IgD-negative memory B cell (primary cell): ENCODE data around the gene ARHGAP22. TPM values are rescaled to one million over a fixed set of nuclear protein-coding genes. Genes with fewer than 3 reads are reported as not detected.

Source experiments
- H3K27ac Mint-ChIP-seq, 3 donors: one replicate each; pipeline ENCODE4 v1.8.0; 2020 to 2022; ENCODE audit warnings: mild to moderate bottlenecking in 3 of 3, mixed read lengths in 3 of 3, moderate library complexity in 1 of 3
- H3K27me3 Mint-ChIP-seq: one replicate; pipeline ENCODE4 v1.8.0; 2021; ENCODE audit warnings: mixed read lengths
- H3K36me3 Mint-ChIP-seq: one replicate; pipeline ENCODE4 v1.8.0; 2020; ENCODE audit warnings: mild to moderate bottlenecking, mixed read lengths
- H3K4me1 Mint-ChIP-seq, 3 donors: one replicate each; pipeline ENCODE4 v1.8.0; 2020 to 2022; ENCODE audit warnings: mixed read lengths in 3 of 3, mild to moderate bottlenecking in 1 of 3
- H3K4me3 Mint-ChIP-seq, 4 donors: one replicate each; pipeline ENCODE4 v1.8.0; 2020 to 2022; ENCODE audit warnings: mild to moderate bottlenecking in 4 of 4, mixed read lengths in 4 of 4, moderate library complexity in 3 of 4
- H3K9me3 Mint-ChIP-seq, 3 donors: one replicate each; pipeline ENCODE4 v1.8.0; 2020 to 2021; ENCODE audit warnings: mixed read lengths in 3 of 3, mild to moderate bottlenecking in 1 of 3
- polyA plus RNA-seq: library from polyadenylated mRNA; unstranded; fragments of 300-500 nt; fragmentation: Illumina TruSeq; gene quantifications from one replicate; pipeline ENCODE4 v1.2.3, GENCODE V29; 2021

Gene ARHGAP22
- polyA plus RNA-seq, 1 donor from 2014 or later = 0.64 TPM

DNA sequence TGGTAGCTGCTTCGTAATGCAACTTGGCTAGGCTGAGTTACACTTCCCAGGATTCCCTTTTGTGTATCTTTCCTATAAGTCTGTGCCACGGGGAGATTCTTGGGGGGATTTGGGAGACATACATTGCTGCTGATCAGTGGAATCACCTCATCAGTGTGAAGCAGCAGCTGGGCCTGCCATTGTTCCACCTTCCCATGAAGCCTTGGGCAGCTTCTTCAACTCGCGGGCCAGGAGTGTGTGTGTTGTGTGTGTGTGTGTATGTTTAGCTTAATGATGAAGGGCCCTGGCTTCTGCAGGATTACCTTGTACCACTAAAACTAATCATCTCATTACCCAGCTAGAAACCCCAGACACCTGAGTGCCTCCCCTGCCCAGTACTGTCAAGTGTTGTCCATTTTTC is 33.3 kb upstream of the ARHGAP22 start:
- Mint-ChIP-seq H3K27me3 (peaks cover 24% of the 10 kb centered on the region), H3K4me1 (peaks cover 26 to 37% (median 28%) of the 10 kb centered on the region in 3 donors), H3K4me3 (no peak overlapping the region), H3K27ac (peak overlapping the region in 1 of 3 donors; percentile 0), H3K36me3 (peaks cover 3% of the 10 kb centered on the region), H3K9me3 (peaks cover 0 to 13% (median 4%) of the 10 kb centered on the region in 3 donors)

DNA sequence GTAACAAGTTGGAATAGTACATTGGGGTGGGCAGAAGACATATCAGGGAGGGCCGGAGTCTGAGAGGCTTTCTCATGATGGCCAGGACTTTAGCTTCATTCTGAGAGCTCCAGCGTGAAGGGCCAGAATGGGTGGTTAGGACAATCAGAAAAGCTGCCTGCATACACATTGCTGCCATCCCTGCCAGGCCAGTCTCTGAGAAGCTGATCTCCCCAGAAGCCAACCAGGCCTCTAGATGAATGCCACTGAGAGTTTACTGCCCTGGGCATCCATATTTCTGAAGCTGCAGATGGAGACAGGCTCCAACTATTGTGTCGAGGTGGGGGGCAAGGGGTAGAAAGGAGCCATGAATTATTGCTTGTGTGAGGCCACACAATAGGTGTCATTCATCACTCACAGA is 32.0 kb upstream of the ARHGAP22 start:
- no peak overlapping the region for H3K27ac Mint-ChIP-seq
- H3K27me3 Mint-ChIP-seq = peaks cover 24% of the 10 kb centered on the region
- H3K4me1 Mint-ChIP-seq = peaks cover 27 to 37% (median 28%) of the 10 kb centered on the region in 3 donors

DNA sequence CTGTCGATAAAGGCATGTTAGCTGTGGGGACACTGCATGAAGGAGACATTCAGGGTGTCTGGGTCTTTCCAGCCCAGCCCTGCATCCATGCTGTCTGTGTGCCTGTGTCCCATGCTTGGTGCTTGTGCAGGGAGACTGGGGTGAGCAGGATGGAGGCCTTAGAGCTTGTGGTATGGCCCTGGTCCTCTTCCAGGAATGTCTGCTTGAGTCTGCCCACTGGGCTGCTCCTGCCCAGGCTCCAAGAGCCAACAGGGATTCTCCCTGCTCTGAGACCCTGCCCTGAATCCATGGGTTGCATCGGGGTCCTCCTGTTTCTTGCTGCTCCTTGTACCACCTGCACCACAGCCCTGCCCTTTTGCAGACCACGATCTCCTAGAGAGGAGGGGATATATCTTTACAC is 31.4 kb upstream of the ARHGAP22 start:
- Mint-ChIP-seq H3K9me3 (peaks cover 0 to 9% (median 3%) of the 10 kb centered on the region in 3 donors), H3K36me3 (no peaks in the 10 kb centered on the region), H3K27me3 (peaks cover 24% of the 10 kb centered on the region), H3K4me3 (peak overlapping the region in 1 of 4 donors; percentile 39), H3K27ac (no peak overlapping the region), H3K4me1 (peaks cover 27 to 37% (median 28%) of the 10 kb centered on the region in 3 donors)

More for the DNA sequence above, 32.0 kb upstream of the ARHGAP22 start:
- Mint-ChIP-seq H3K9me3 (peaks cover 0 to 13% (median 3%) of the 10 kb centered on the region in 3 donors), H3K36me3 (peaks cover 3% of the 10 kb centered on the region), H3K4me3 (no peak overlapping the region)

DNA sequence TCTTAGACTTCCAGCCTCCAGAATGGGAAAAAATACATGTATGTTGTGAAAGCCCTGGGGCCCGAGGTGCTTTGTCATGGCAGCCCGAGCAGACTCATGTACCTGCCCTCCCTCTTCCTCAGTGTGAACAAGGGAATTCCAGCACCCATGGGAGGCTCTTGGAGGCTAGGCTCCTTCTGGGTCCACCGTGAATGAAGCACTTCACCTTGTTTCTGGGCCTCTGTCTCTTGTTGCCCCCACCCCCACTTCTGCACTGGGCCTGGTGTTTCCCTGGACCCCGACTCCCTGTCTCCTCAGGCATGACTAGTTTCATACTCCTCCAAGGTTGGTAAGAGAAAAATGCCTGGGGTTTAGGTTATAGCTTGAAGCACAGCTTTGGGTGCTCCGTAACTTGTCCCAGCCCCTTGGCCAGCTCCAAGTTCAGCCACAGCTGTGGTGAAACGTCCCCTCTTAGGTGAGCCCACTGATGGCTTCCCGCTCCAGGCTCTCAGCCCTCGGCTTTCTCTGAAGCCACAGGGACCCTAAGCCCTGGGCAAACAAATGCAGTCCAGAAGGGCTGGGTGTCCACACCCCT is 30.2 kb upstream of the ARHGAP22 start:
- Mint-ChIP-seq H3K27ac (peak overlapping the region in 1 of 3 donors; percentile 55), H3K27me3 (peaks cover 24% of the 10 kb centered on the region), H3K9me3 (peaks cover 0 to 3% (median 2%) of the 10 kb centered on the region in 3 donors), H3K4me3 (peak overlapping the region in 2 of 4 donors; percentile 86 to 95), H3K36me3 (no peaks in the 10 kb centered on the region), H3K4me1 (peaks cover 27 to 37% (median 28%) of the 10 kb centered on the region in 3 donors)

DNA sequence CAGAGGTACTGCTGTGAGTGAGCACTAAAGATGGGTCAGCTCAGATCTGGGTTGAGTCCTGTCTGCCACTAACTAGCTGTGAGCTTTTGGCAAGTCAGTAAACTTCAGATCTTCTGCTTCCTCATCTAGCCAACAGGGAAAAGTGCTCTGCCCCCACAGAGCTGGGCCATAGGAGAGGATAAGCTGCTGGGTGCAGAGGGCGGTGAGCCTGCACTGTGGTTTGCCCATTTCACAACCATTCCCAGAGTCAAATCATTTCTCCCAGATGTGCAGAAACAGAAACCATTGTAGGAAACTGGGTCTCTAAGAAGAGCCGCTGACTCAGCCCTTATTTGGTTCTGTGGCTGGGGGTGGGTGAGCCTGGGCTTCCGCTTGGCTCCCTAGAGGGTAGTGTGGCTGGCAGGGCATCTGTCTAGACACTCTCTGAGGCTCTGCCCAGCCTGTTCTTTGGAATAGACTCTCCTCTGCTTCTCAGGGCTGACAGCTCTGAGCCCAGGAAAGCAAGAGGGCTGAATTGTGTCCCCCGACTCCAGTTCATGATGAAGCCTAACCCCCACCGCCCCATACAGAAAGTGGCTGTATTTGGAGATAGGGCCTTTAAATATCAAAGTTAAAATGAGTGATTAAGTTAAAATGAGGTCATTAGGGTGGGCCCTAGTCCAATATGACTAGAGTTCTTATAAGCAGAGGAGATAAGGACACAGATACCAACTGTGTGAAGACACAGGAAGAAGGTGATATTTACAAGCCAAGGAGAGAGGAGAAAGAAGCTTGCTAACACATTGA is 29.5 kb upstream of the ARHGAP22 start:
- peaks cover 27 to 33% (median 28%) of the 10 kb centered on the region in 3 donors for H3K4me1 Mint-ChIP-seq
- H3K4me3 Mint-ChIP-seq = peak overlapping the region; percentile 4 to 95 (median 54)
- no peaks in the 10 kb centered on the region for H3K36me3 Mint-ChIP-seq
- H3K27me3 Mint-ChIP-seq = peaks cover 18% of the 10 kb centered on the region
- peak overlapping the region in 2 of 3 donors; percentile 32 to 55 for H3K27ac Mint-ChIP-seq
- H3K9me3 Mint-ChIP-seq = peaks cover 0 to 3% (median 0%) of the 10 kb centered on the region in 3 donors

DNA sequence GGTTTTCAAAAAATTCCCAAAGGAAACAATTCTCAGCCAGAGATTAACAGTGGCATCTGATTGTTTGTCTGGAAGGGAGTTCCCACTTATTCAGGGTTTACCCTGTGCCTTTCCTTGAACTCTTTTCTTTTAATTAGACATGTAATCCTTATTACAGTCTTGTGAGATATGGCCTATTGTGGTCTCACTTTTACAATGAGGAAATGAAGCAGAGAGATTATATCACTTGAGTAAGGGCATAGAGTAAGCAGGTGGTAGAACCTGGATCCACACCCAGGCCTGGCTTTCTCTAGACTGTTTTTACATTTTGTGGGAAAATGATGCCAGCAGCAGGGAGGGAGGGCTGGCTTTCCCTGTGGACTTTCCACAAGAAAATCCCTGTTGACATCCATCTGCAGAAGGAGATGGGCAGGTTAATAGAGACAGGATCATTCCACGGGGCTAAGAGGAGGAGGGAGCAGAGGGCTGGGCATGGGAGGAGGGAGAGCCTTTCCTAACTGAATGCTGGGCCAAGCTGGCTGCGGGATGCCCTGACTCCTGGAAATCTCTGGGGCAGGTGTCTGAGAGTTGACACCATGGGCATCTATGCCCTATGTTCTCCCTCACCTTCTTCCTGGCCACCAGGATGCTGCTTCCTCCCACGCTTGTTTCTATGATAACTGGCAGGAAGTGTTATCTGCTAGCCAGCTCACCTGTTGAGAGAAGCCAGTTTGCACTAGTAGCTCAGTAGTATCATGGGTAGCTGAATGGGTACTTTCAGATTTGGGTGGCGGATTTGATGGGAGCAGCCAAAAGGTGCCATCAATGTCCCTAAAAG is 28.7 kb upstream of the ARHGAP22 start:
- peaks cover 0 to 3% (median 0%) of the 10 kb centered on the region in 3 donors for H3K9me3 Mint-ChIP-seq
- H3K4me3 Mint-ChIP-seq = peak overlapping the region in 2 of 4 donors; percentile 86 to 95

DNA sequence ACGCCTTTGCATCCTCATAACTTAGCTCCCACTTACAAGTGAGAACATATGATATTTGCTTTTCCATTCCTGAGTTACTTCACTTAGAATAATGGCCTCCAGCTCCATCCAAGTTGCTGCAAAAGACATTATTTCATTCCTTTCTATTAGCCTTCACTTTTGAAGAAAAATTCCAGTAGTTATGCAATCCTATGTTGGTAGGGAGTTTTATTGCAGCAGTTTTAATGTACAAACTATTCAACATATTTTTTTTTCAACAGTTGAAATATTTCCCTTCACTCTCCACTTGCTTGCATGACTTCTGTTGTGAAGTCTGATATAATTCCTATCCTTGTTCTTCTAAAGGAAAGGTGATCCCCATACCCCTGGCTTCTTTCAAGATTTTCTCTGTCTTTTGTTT is 27.3 kb upstream of the ARHGAP22 start:
- Mint-ChIP-seq H3K27ac (no peak overlapping the region), H3K4me3 (no peak overlapping the region), H3K27me3 (peaks cover 14% of the 10 kb centered on the region), H3K4me1 (peaks cover 22 to 28% (median 27%) of the 10 kb centered on the region in 3 donors), H3K36me3 (no peaks in the 10 kb centered on the region), H3K9me3 (no peaks in the 10 kb centered on the region)

More for the DNA sequence above, 28.7 kb upstream of the ARHGAP22 start:
- Mint-ChIP-seq H3K4me1 (peaks cover 26 to 29% (median 28%) of the 10 kb centered on the region in 3 donors), H3K27me3 (peaks cover 17% of the 10 kb centered on the region), H3K36me3 (no peaks in the 10 kb centered on the region), H3K27ac (peak overlapping the region in 1 of 3 donors; percentile 55)

DNA sequence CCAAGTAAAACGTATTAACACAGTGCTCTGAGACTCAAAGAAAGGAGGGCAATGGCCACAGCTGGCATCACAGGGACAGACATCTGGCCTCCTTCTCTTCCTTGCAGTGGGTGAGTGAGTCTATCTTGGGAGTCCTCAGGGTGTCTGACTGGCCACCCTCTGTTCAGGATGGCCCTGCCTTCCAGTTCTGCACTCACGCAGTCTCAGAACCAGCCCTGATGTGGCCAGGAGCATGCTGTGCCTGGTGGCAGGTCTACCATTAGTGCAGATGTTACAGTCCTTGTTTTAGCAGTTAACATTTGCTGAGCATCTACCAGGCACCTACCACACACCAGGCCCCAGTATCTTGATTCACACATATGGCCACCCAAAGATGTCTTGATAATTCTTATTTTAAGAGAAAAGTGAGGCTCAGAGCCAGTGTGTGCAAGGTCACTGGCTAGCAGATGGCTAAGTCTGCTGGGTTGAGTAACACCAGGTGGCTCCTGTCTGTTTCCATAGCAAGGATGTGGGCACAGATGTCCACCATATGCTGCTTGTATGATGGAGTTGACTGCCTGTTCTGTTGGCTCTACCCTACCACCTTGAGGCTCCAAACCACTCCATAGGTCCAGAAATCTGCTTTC is 23.2 kb upstream of the ARHGAP22 start:
- H3K4me3 Mint-ChIP-seq = peak overlapping the region in 1 of 4 donors; percentile 30
- no peaks in the 10 kb centered on the region for H3K9me3 Mint-ChIP-seq
- peaks cover 8 to 24% (median 19%) of the 10 kb centered on the region in 3 donors for H3K4me1 Mint-ChIP-seq
- H3K27ac Mint-ChIP-seq = no peak overlapping the region
- H3K27me3 Mint-ChIP-seq = peaks cover 1% of the 10 kb centered on the region
- no peaks in the 10 kb centered on the region for H3K36me3 Mint-ChIP-seq

DNA sequence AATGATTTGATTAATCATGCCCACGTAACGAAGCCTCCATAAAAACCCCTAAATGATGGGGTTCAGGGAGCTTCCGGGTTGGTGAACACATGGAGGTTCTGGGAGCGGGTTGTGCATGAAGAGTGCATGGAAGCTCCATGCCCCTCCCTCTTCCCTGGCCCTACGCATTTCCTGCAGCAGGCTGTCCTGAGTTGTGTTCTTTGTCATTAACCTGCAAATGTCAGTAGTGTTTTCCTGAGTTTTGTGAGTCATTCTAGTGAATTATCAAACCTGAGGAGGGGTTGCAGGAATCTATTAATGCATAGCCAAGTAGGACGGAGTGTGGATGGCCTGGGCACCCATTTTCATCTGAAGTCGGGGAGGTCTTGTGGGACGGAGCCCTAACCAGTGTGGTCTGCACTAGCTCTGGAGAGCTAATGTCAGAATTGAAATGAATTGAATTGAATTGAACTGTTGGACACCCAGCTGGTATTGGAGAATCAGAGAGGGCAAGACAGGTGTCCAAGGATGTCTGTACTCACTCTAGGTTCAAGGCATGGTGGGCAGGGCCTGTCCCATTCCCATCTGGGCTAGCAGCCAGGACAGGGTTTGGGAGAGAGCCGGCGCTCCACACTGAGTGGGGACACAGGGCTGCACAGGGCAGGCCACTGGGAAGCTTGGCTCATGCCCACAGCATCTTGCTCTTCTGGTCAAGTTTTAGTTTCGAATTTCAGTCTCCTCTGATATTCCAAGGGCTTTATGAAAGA is 22.3 kb upstream of the ARHGAP22 start:
- no peaks in the 10 kb centered on the region for H3K9me3 Mint-ChIP-seq
- no peak overlapping the region for H3K4me3 Mint-ChIP-seq
- no peaks in the 10 kb centered on the region for H3K36me3 Mint-ChIP-seq
- peaks cover 4% of the 10 kb centered on the region for H3K27me3 Mint-ChIP-seq
- H3K4me1 Mint-ChIP-seq = peaks cover 8 to 25% (median 21%) of the 10 kb centered on the region in 3 donors
- H3K27ac Mint-ChIP-seq = no peak overlapping the region

DNA sequence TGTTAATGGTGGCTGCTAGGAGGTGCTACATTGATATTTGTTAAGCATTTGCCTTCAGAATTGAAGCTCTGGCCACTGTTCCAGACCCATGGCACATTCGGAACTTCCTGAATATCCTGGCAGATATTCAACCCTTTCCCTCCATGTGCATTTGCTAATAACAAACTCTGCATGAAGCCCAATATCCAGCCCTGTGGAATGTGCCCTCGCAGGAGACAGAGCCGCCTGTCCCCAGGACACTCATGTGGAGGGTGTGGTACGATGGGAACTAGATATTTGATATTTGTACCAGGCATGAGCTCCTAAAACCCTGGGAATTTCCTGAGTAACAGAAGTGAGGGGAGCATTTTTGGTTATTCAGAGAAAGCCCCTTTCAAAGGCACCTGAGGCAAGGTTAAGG is 21.6 kb upstream of the ARHGAP22 start:
- Mint-ChIP-seq H3K36me3 (no peaks in the 10 kb centered on the region), H3K9me3 (no peaks in the 10 kb centered on the region), H3K4me3 (no peak overlapping the region), H3K27me3 (peaks cover 4% of the 10 kb centered on the region), H3K27ac (no peak overlapping the region), H3K4me1 (peaks cover 8 to 25% (median 21%) of the 10 kb centered on the region in 3 donors)

DNA sequence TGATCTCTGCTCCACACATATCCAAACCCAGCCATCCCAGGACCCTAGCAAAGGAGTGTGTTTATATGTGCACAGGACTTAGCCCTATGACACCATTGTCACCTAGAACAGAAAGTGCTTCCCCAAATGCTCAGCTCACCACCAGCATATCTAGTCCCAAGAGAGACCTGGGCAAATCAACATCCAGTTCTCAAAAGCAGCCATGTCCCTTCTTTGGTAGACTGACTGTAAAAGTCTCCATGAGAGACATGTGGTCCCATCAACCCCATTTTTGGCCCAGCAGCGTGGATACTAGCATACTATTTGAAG is 20.9 kb upstream of the ARHGAP22 start:
- Mint-ChIP-seq H3K27me3 (peaks cover 4% of the 10 kb centered on the region), H3K4me3 (peak overlapping the region in 2 of 4 donors; percentile 0 to 58), H3K4me1 (peaks cover 8 to 25% (median 21%) of the 10 kb centered on the region in 3 donors), H3K9me3 (no peaks in the 10 kb centered on the region), H3K27ac (no peak overlapping the region), H3K36me3 (no peaks in the 10 kb centered on the region)

DNA sequence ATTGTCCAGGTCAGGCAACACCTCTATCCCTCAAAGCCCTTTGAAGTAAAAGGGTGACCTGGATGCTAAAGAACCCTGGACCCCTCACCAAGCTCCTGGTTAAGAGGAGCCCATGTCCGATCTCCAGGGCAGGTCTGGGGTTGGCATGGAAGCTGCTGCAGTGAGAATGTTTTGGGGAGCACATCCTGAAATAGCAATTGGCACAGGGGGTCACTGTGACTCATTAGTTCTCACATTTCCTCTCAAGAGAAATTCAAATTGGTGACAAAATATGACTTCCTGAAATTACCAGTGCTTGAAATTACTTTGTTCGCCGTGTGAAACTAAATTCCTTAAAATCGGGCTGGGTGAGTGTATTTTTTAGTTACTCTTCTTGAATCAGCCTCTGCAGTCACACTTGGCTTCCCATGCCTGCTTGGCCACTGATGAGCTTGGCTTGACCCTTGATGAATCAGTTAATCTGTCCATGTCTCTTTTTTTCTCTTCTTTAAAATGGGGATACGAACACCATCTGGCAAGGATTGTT is 18.8 kb upstream of the ARHGAP22 start:
- Mint-ChIP-seq H3K36me3 (peaks cover 1% of the 10 kb centered on the region), H3K4me3 (peak overlapping the region in 1 of 4 donors; percentile 30), H3K27ac (peak overlapping the region in 1 of 3 donors; percentile 37), H3K27me3 (peaks cover 5% of the 10 kb centered on the region), H3K9me3 (no peaks in the 10 kb centered on the region), H3K4me1 (peaks cover 8 to 25% (median 21%) of the 10 kb centered on the region in 3 donors)

DNA sequence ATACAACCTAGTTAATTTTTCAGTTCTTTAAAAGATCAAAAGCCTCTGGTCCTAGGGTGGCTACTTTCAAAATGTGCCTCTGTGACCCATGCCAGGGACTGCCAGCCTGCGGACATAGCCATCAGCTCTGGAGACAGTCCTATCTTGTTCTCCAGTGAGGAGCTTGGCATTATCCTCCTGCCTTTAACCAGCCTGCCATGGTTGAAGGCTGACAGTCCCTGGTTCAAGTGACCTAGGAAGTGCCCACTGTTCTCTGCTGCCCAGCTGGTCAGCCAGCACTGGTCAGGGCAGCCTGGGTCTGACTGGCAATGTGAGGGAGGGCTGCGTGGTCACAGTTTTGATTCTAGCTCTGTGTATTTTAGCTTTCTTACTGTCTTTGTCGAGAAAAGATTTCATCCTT is 18.1 kb upstream of the ARHGAP22 start:
- no peaks in the 10 kb centered on the region for H3K9me3 Mint-ChIP-seq
- peaks cover 1% of the 10 kb centered on the region for H3K36me3 Mint-ChIP-seq
- H3K4me3 Mint-ChIP-seq = no peak overlapping the region
- no peak overlapping the region for H3K27ac Mint-ChIP-seq
- peaks cover 9% of the 10 kb centered on the region for H3K27me3 Mint-ChIP-seq
- peaks cover 8 to 25% (median 21%) of the 10 kb centered on the region in 3 donors for H3K4me1 Mint-ChIP-seq

DNA sequence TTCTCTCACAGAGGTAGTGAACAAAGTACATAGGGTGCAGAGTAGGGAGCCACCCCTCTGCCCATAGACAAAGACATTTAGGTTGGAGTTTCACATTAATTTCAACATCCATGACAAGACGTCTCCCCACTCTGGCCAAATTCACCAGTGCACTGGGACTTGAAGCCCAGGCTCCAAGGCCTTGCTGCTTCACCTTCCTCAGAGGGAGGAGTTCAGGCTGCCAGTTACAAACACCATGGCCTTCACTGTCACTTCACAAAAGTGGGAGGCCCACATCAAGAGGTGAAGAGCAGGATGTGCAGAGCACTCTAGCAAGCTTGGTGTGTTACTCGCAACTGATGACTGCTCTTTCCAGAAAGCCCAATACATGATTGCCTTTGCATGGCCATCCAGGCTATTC is 15.8 kb upstream of the ARHGAP22 start:
- H3K27ac Mint-ChIP-seq = no peak overlapping the region
- peaks cover 15% of the 10 kb centered on the region for H3K27me3 Mint-ChIP-seq
- no peaks in the 10 kb centered on the region for H3K9me3 Mint-ChIP-seq
- peaks cover 1% of the 10 kb centered on the region for H3K36me3 Mint-ChIP-seq
- peaks cover 8 to 20% (median 18%) of the 10 kb centered on the region in 3 donors for H3K4me1 Mint-ChIP-seq
- no peak overlapping the region for H3K4me3 Mint-ChIP-seq
